Heart right ventricle (tissue), 16 donors: ENCODE data around the gene GARNL3. TPM values are rescaled to one million over a fixed set of nuclear protein-coding genes. Genes with fewer than 3 reads are reported as not detected.

Experiments
- ATAC-seq, 8 donors: fragments of 200-7000 bp; cut with Tn5 transposase; one replicate each; pipeline ENCODE4 v1.9.1; 2020; ENCODE audit warnings: mild to moderate bottlenecking in 8 of 8, moderate library complexity in 8 of 8, moderate number of reproducible peaks in 1 of 8
- DNase-seq, 2 donors: peaks; one replicate each; pipeline ENCODE4 v3.0.0-alpha.2; 2020
- H3K27ac ChIP-seq, 10 donors: fragments of 200-600 bp; sonication (generic) in 2 of 10; one replicate each; pipeline versions ENCODE4 v1.5.0 to v1.8.0; 2020 to 2022; ENCODE audit warnings: mild to moderate bottlenecking in 3 of 10
- H3K27me3 ChIP-seq, 7 donors: fragments of 200-600 bp; one replicate each; pipeline ENCODE4 v1.8.0; 2021 to 2022; ENCODE audit warnings: mild to moderate bottlenecking in 2 of 7
- H3K36me3 ChIP-seq, 9 donors: fragments of 200-600 bp; sonication (generic) in 1 of 9; one replicate each; pipeline versions ENCODE4 v1.5.0 to v1.8.0; 2020 to 2022; ENCODE audit warnings: mild to moderate bottlenecking in 2 of 9
- H3K4me1 ChIP-seq, 9 donors: fragments of 200-600 bp; sonication (generic) in 1 of 9; one replicate each; pipeline versions ENCODE4 v1.5.0 to v1.8.0; 2020 to 2022; ENCODE audit warnings: mild to moderate bottlenecking in 4 of 9
- H3K4me3 ChIP-seq, 10 donors: fragments of 200-600 bp; sonication (generic) in 2 of 10; one replicate each; pipeline versions ENCODE4 v1.5.0 to v1.8.0; 2020 to 2022; ENCODE audit warnings: mild to moderate bottlenecking in 7 of 10, moderate library complexity in 2 of 10
- H3K9me3 ChIP-seq, 11 donors: fragments of 200-600 bp in 10 of 11; sonication (generic) in 2 of 11; one replicate each; pipeline versions ENCODE4 v1.5.0 to v1.8.0; 2013 to 2022; ENCODE audit warnings: mild to moderate bottlenecking in 2 of 11, control low read depth in 1 of 11, moderate library complexity in 1 of 11
- CTCF ChIP-seq, 9 donors: fragments of 200-600 bp; sonication (generic) in 2 of 9; IDR thresholded peaks; one replicate each; pipeline versions ENCODE4 v1.5.0 to v1.8.0; 2021 to 2022; ENCODE audit warnings: antibody characterized with exemption in 9 of 9, mild to moderate bottlenecking in 5 of 9, moderate library complexity in 1 of 9
- WGBS, 2 donors: extraction: QIAGEN DNeasy Blood & Tissue Kit; methylation state at CpG; one replicate each; pipeline ENCODE4 v1.1.7; 2013; ENCODE audit warnings: inconsistent platforms in 1 of 2; 5-methylcytosine and 5-hydroxymethylcytosine counted together
- intact Hi-C, 10 donors: fragments of 100-400 bp; cut with DNase I; formaldehyde crosslinking; loops; one replicate each; pipeline versions ENCODE4 v1.11.1 to v1.14.2; 2022
- polyA plus RNA-seq, 2 donors: library from polyadenylated mRNA; stranded (reverse); fragments of 200-250 nt; gene quantifications; one replicate each; pipeline ENCODE4 v1.2.3, GENCODE V29; 2013
- total RNA-seq, 10 donors: library from RNA; stranded (reverse); fragmentation: NEBNext Ultra II Directional in 3 of 10; extraction: Animal tissue kit (Norgen Biotek cat#: 25700) in 3 of 10; gene quantifications; one replicate each; pipeline versions ENCODE4 v1.2.1 to v1.2.4, GENCODE V29; 2021 to 2023
- donor health status: Arrhythmogenic right ventricular cardiomyopathy.
- donor health status: ischemic (EF 13 %, LVEDD 7.1; RV severe dilation, severe dysfunction).
- donor health status: healthy with polysubstance abuse.
- donor health status: DM: no; HTN: yes; CAD: no.
- donor health status: DM: no; HTN: no; CAD: no.
- donor health status: ischemic (EF 25% LVEDD 6.9; RV normal size, moderate dysfunction).
- donor health status: ischemic (EF 25% LVEDD 5.7; RV mildly dilated, moderate dysfunction).
- donor health status: healthy.
- donor health status: DM: yes; HTN: yes; CAD: no.
- donor health status: Ischemic cardiomyopathy.
- donor health status: ischemic (EF 35%, LVEDD 5.7; RV mildly dilated, moderate dysfunction).
- donor health status: nonischemic (EF 11% LVEDD 7.7; RV severe dilation, severe dysfunction).
- donor health status: DM: yes; HTN: yes; CAD: no.
- donor health status: PGD.
- donor health status: ischemic (EF 29% LVEDD 5.4; RV normal size, mild dysfunction).
- donor health status: nonischemic (EF 23%, LVEDD 6.1; RV moderate dilation, normal function).

GARNL3 gene
- total and polyA plus RNA-seq, 12 donors: 3.3 to 53.1 (median 28.3) TPM

GRCh38 chr9:127231666-127232065 is 32.9 kb upstream of the GARNL3 start:
- no peak for ATAC-seq
- Histone ChIP-seq H3K9me3 (no peaks in the 10 kb centered on the region), H3K36me3 (no peaks in the 10 kb centered on the region), H3K27ac (no peak overlapping the region), H3K4me1 (peaks cover 0 to 21% (median 11%) of the 10 kb centered on the region in 9 donors), H3K4me3 (no peak overlapping the region), H3K27me3 (no peaks in the 10 kb centered on the region)
- TF ChIP-seq CTCF (IDR thresholded peaks at IDR 0.05): no peak
- no peak for DNase-seq
- WGBS, 2 donors: 86 to 93% methylated on average over 3 of the region's 3 CpGs
- intact Hi-C loops: no loop called here

GRCh38 chr9:127232833-127233549 is 31.6 kb upstream of the GARNL3 start:
- Histone ChIP-seq H3K4me3 (no peak overlapping the region), H3K27me3 (no peaks in the 10 kb centered on the region), H3K4me1 (peaks cover 0 to 27% (median 11%) of the 10 kb centered on the region in 9 donors), H3K9me3 (no peaks in the 10 kb centered on the region), H3K36me3 (peaks cover 0 to 11% (median 0%) of the 10 kb centered on the region in 9 donors), H3K27ac (peak overlapping the region in 3 of 10 donors; percentile 40 to 59 (median 48))
- WGBS, 2 donors: 84 to 93% methylated on average over 4 of the region's 4 CpGs
- intact Hi-C loops: no loop called here
- ATAC-seq: no peak
- DNase-seq: no peak
- TF ChIP-seq CTCF (IDR thresholded peaks at IDR 0.05): no peak

- intact Hi-C loops: no loop called here
- no peak for DNase-seq
- TF ChIP-seq CTCF (IDR thresholded peaks at IDR 0.05): no peak
- Histone ChIP-seq H3K4me3 (no peak overlapping the region), H3K27me3 (no peaks in the 10 kb centered on the region), H3K9me3 (no peaks in the 10 kb centered on the region), H3K4me1 (peaks cover 0 to 27% (median 11%) of the 10 kb centered on the region in 9 donors), H3K27ac (peak overlapping the region in 4 of 10 donors; percentile 22 to 59 (median 44)), H3K36me3 (peaks cover 0 to 16% (median 0%) of the 10 kb centered on the region in 9 donors)
- ATAC-seq: peak in 1 of 8 donors; percentile 26
- WGBS, 2 donors: 67 to 77% methylated on average over 4 of the region's 4 CpGs
Measured at GRCh38 chr9:127233550-127233949, 31.0 kb upstream of the GARNL3 start.

GRCh38 chr9:127233989-127234388 is 30.6 kb upstream of the GARNL3 start:
- ATAC-seq: no peak

More at GRCh38 chr9:127233989-127234388, 30.6 kb upstream of the GARNL3 start:
- H3K27ac ChIP-seq: peak overlapping the region in 4 of 10 donors; percentile 22 to 59 (median 44)
- no peak for TF ChIP-seq CTCF (IDR thresholded peaks at IDR 0.05)
- H3K4me1 ChIP-seq: peaks cover 0 to 27% (median 11%) of the 10 kb centered on the region in 9 donors
- intact Hi-C loops: no loop called here
- WGBS, 2 donors: 67 to 74% methylated on average over 1 of the region's 1 CpG
- peaks cover 0 to 16% (median 0%) of the 10 kb centered on the region in 9 donors for H3K36me3 ChIP-seq
- H3K4me3 ChIP-seq: no peak overlapping the region
- no peaks in the 10 kb centered on the region for H3K9me3 ChIP-seq
- no peaks in the 10 kb centered on the region for H3K27me3 ChIP-seq
- DNase-seq: no peak
